ENCODE measurements around the gene TMEM209. TPM values are rescaled to one million over a fixed set of nuclear protein-coding genes. Genes with fewer than 3 reads are reported as not detected.

The TMEM209 gene
- total and polyA plus RNA-seq, 12 donors = 5.9 to 14.7 (median 12.5) TPM

DNA sequence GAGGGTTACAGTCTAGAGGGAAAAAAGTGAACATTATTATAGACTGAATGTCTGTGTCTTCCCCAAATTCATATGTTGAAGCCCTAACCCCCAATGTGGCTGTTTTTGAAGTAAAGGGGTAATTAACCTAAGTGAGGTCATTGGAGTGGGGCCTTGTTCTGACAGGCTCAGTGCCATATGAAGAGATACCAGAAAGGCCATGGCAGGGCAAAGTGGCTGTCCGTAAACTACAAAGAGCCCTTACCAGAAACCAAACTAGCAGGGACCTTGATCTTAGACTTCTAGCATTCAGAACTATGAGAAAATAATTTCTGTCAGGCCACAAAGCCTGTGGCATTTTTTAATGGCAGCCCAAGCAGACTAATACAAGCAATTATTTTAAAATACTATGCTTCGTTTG is 8.7 kb downstream of the TMEM209 start:
- DNase-seq = no peak
- 86 to 91% methylated on average over 2 of the region's 2 CpGs for WGBS, 2 donors
- H3K27me3 ChIP-seq = no peaks in the 10 kb centered on the region
- H3K9me3 ChIP-seq = no peaks in the 10 kb centered on the region
- H3K36me3 ChIP-seq = peaks cover 0 to 94% (median 20%) of the 10 kb centered on the region in 9 donors
- TF ChIP-seq, protein P1, sequence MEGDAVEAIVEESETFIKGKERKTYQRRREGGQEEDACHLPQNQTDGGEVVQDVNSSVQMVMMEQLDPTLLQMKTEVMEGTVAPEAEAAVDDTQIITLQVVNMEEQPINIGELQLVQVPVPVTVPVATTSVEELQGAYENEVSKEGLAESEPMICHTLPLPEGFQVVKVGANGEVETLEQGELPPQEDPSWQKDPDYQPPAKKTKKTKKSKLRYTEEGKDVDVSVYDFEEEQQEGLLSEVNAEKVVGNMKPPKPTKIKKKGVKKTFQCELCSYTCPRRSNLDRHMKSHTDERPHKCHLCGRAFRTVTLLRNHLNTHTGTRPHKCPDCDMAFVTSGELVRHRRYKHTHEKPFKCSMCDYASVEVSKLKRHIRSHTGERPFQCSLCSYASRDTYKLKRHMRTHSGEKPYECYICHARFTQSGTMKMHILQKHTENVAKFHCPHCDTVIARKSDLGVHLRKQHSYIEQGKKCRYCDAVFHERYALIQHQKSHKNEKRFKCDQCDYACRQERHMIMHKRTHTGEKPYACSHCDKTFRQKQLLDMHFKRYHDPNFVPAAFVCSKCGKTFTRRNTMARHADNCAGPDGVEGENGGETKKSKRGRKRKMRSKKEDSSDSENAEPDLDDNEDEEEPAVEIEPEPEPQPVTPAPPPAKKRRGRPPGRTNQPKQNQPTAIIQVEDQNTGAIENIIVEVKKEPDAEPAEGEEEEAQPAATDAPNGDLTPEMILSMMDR (IDR thresholded peaks at IDR 0.05) = no peak
- H3K27ac ChIP-seq = no peak overlapping the region
- H3K4me3 ChIP-seq = no peak overlapping the region
- no peaks in the 10 kb centered on the region for H3K4me1 ChIP-seq
- no peak for ATAC-seq
- intact Hi-C loops (cut with DNase I) = no loop called here

DNA sequence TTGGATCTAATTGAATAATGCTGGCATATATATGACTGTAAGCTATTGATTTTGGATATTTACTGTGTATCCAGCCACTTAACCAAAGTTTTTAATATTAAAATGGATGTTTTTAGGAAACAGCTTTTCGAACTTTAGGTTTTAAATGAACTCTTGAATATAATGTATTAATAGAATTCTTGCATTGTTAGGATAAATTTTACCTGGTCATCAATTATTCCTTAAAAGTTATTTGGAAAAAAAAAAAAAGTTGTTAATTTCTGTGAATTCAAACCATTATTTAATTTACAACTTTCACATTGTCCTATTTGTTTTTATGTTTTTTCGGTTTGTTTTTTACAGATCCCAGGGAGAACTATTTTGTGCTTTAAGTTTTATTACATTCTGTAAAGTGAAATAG is 9.8 kb downstream of the TMEM209 start:
- H3K27me3 ChIP-seq = no peaks in the 10 kb centered on the region
- H3K36me3 ChIP-seq = peaks cover 0 to 94% (median 17%) of the 10 kb centered on the region in 9 donors
- no peak overlapping the region for H3K4me3 ChIP-seq
- no peaks in the 10 kb centered on the region for H3K9me3 ChIP-seq
- no peaks in the 10 kb centered on the region for H3K4me1 ChIP-seq
- ATAC-seq (no peak), DNase-seq (no peak)
- WGBS, 2 donors = 98 to 99% methylated on average over 2 of the region's 2 CpGs
- H3K27ac ChIP-seq = no peak overlapping the region
- intact Hi-C loops (cut with DNase I) = no loop called here
- TF ChIP-seq, protein P1 (IDR thresholded peaks at IDR 0.05) = no peak

DNA sequence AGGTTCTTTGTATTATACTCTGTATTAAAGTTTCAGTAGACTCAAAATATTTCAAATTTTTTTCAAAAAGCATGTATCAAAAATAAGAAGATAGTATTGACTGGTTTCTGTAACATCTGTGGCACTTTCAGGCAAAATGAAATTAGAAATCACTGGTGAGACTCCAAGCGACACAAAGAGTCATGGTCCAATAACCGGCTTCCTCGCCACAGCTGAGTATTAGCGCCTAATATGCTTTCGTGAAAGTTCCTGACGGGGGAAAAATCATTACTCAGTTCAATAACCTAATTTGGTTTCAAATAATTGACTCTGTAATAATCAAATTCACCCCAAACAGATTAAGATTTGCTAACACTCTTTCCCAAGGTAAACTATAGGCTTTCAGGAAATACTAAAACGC is 13.4 kb downstream of the TMEM209 start:
- ATAC-seq (no peak), DNase-seq (no peak)
- TF ChIP-seq, protein P1 (IDR thresholded peaks at IDR 0.05) = no peak
- WGBS, 2 donors = 96 to 99% methylated on average over 7 of the region's 7 CpGs
- intact Hi-C loops (cut with DNase I) = no loop called here
- Histone ChIP-seq H3K36me3 (peaks cover 0 to 75% (median 9%) of the 10 kb centered on the region in 9 donors), H3K4me3 (no peak overlapping the region), H3K9me3 (no peaks in the 10 kb centered on the region), H3K4me1 (no peaks in the 10 kb centered on the region), H3K27ac (no peak overlapping the region), H3K27me3 (no peaks in the 10 kb centered on the region)

DNA sequence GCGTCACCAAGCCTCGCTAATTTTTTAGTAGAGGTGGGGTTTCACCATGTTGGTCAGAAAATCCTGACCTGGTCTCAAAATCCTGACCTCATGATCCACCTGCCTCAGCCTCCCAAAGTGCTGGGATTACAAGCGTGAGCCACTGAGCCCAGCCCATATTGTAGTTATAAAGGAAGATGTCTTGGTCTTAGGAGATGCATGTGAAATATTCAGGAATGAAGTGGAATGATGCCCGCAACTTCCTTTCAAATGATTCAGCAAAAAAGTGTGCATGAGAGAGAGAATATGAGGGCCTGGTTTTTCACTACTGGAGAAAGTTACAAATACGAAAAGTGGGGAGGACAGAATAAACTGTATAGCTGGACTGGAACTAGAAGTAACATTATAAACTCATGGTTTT is 15.9 kb downstream of the TMEM209 start:
- intact Hi-C loops (cut with DNase I) = no loop called here
- ATAC-seq (no peak), DNase-seq (no peak)
- no peaks in the 10 kb centered on the region for H3K9me3 ChIP-seq
- no peaks in the 10 kb centered on the region for H3K27me3 ChIP-seq
- no peak overlapping the region for H3K27ac ChIP-seq
- peaks cover 0 to 81% (median 13%) of the 10 kb centered on the region in 9 donors for H3K36me3 ChIP-seq
- WGBS, 2 donors = 96 to 97% methylated on average over 5 of the region's 5 CpGs
- TF ChIP-seq, protein P1 (IDR thresholded peaks at IDR 0.05) = no peak
- no peaks in the 10 kb centered on the region for H3K4me1 ChIP-seq
- no peak overlapping the region for H3K4me3 ChIP-seq
